Pancreas (tissue), 10 donors: ENCODE data around the gene SNCAIP. TPM values are rescaled to one million over a fixed set of nuclear protein-coding genes. Genes with fewer than 3 reads are reported as not detected.

Experiments
- ATAC-seq, 4 donors: fragments of 200-7000 bp; cut with Tn5 transposase; one replicate each; pipeline versions ENCODE4 v1.8.0 to v1.9.1; 2020; ENCODE audit warnings: mild to moderate bottlenecking in 4 of 4, moderate library complexity in 4 of 4
- DNase-seq, 6 donors: peaks; one replicate each; pipeline ENCODE4 v3.0.0-alpha.2; 2020
- FAIRE-seq: peaks from 2 replicates; lab custom pipeline; 2012; peaks lifted over from hg19 to GRCh38; lab: Jason Lieb, UNC
- H3K27ac ChIP-seq, 4 donors: fragments of 200-600 bp; sonication (generic); 1 replicate in 3 of 4; 2 replicates in 1 of 4; pipeline versions ENCODE4 v1.5.0 to v1.8.0; 2020
- H3K27me3 ChIP-seq, 4 donors: fragments of 200-600 bp; one replicate each; pipeline ENCODE4 v1.8.0; 2021
- H3K36me3 ChIP-seq, 3 donors: fragments of 200-600 bp; sonication (generic) in 1 of 3; one replicate each; pipeline versions ENCODE4 v1.5.0 to v1.8.0; 2020 to 2021
- H3K4me1 ChIP-seq, 3 donors: fragments of 200-600 bp; one replicate each; pipeline ENCODE4 v1.8.0; 2021
- H3K4me3 ChIP-seq, 4 donors: fragments of 200-600 bp; sonication (generic) in 2 of 4; one replicate each; pipeline versions ENCODE4 v1.5.0 to v1.8.0; 2020 to 2021
- H3K9me3 ChIP-seq, 4 donors: fragments of 200-600 bp; one replicate each; pipeline ENCODE4 v1.8.0; 2021
- WGBS, 2 donors: extraction: QIAGEN DNeasy Blood & Tissue Kit; methylation state at CpG; one replicate each; pipeline ENCODE4 v1.1.7; 2013; 5-methylcytosine and 5-hydroxymethylcytosine counted together
- intact Hi-C, 3 donors: fragments of 100-400 bp; cut with DNase I; formaldehyde crosslinking; loops; one replicate each; pipeline versions ENCODE4 v1.11.1 to v1.14.2; 2022
- polyA plus RNA-seq, 2 donors: library from polyadenylated mRNA; stranded (reverse); fragments of 200-250 nt; gene quantifications; one replicate each; pipeline ENCODE4 v1.2.3, GENCODE V29; 2013
- total RNA-seq, 6 donors: library from RNA; stranded (reverse); fragmentation: NEBNext Ultra II Directional in 4 of 6; extraction: Animal tissue kit (Norgen Biotek cat#: 25700) in 4 of 6; gene quantifications; one replicate each; pipeline versions ENCODE4 v1.2.1 to v1.2.4, GENCODE V29; 2021 to 2023
- TF ChIP-seq, protein P1 (sequence below), 4 donors: fragments of 200-600 bp; sonication (generic) in 3 of 4; IDR thresholded peaks; one replicate each; pipeline versions ENCODE4 v1.5.0 to v1.8.0; 2021; ENCODE audit warnings: antibody characterized with exemption in 4 of 4
- donor health status: healthy with polysubstance abuse.
- donor health status: DM: no; HTN: no; CAD: no; lungs with moderate emphysema.
- donor health status: DM: no; HTN: no; CAD: no.
- donor health status: control.
- donor health status: control.
- donor health status: Bipolar disorder and iron deficiency.
- donor health status: DM: yes; HTN: yes; CAD: no.
- donor health status: DM: no; HTN: no; CAD: no.
- donor health status: DM: no; HTN: no; CAD: no.
- donor health status: DM: yes; HTN: yes; CAD: no.

Gene SNCAIP
- total and polyA plus RNA-seq, 8 donors = 0.03 to 1.1 (median 0.28) TPM; not detected in 1

DNA sequence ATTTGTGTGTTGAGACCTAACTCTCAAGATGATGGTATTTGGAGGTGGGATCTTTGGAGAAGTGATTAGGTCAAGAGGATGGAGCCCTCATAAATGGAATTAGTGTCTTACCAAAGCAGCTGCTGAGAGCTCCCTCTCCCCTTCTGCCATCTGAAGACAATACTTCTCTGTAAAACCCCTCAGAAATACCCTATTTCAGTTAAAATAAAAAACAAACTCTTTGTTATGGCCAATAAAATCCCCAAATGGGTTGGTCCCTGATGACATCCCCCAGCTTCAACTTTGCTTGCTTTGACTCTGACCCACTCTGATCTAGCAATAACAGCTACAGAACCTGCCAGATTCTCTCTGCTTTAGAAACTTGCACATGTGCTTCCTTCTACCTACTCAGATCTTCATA is 100.9 kb downstream of the SNCAIP start:
- FAIRE-seq (no peak), ATAC-seq (no peak), DNase-seq (no peak)
- TF ChIP-seq, protein P1, sequence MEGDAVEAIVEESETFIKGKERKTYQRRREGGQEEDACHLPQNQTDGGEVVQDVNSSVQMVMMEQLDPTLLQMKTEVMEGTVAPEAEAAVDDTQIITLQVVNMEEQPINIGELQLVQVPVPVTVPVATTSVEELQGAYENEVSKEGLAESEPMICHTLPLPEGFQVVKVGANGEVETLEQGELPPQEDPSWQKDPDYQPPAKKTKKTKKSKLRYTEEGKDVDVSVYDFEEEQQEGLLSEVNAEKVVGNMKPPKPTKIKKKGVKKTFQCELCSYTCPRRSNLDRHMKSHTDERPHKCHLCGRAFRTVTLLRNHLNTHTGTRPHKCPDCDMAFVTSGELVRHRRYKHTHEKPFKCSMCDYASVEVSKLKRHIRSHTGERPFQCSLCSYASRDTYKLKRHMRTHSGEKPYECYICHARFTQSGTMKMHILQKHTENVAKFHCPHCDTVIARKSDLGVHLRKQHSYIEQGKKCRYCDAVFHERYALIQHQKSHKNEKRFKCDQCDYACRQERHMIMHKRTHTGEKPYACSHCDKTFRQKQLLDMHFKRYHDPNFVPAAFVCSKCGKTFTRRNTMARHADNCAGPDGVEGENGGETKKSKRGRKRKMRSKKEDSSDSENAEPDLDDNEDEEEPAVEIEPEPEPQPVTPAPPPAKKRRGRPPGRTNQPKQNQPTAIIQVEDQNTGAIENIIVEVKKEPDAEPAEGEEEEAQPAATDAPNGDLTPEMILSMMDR (IDR thresholded peaks at IDR 0.05) = no peak
- intact Hi-C loops = loop anchor here in 1 of 3 donors (10.0 kb wide), 1 partner anchor 218 kb away; no protein-coding TSS in a partner anchor
- Histone ChIP-seq H3K27ac (no peak overlapping the region), H3K4me3 (no peak overlapping the region), H3K9me3 (no peaks in the 10 kb centered on the region), H3K4me1 (no peaks in the 10 kb centered on the region), H3K27me3 (peaks cover 0 to 4% (median 0%) of the 10 kb centered on the region in 4 donors), H3K36me3 (no peaks in the 10 kb centered on the region)

DNA sequence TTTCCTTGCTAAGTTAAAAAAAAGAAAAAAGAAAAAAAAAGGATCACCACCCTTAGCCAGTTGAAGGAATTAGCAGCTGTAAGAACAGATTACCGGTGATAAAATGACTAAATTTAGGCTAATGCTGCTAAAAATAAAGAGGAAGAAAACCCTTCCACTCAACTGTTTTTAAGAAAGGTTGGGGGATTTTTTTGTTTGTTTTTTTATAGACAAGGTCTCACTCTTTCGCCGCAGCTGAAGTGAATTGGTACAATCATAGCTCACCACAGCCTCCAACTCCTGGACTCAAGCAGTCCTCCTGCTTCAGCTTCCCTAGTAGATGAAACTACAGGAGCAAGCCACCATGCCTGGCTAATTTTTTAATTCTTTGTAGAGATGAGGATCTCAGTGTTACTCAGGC is 101.7 kb downstream of the SNCAIP start:
- Histone ChIP-seq H3K4me3 (no peak overlapping the region), H3K27ac (no peak overlapping the region), H3K27me3 (peaks cover 0 to 4% (median 0%) of the 10 kb centered on the region in 4 donors), H3K9me3 (no peaks in the 10 kb centered on the region), H3K36me3 (no peaks in the 10 kb centered on the region), H3K4me1 (no peaks in the 10 kb centered on the region)
- DNase-seq (no peak), FAIRE-seq (no peak), ATAC-seq (no peak)
- intact Hi-C loops = loop anchor here in 1 of 3 donors (10.0 kb wide), 1 partner anchor 219 kb away; no protein-coding TSS in a partner anchor
- 86 to 88% methylated on average over 3 of the region's 3 CpGs for WGBS, 2 donors
- TF ChIP-seq, protein P1 (IDR thresholded peaks at IDR 0.05) = no peak

DNA sequence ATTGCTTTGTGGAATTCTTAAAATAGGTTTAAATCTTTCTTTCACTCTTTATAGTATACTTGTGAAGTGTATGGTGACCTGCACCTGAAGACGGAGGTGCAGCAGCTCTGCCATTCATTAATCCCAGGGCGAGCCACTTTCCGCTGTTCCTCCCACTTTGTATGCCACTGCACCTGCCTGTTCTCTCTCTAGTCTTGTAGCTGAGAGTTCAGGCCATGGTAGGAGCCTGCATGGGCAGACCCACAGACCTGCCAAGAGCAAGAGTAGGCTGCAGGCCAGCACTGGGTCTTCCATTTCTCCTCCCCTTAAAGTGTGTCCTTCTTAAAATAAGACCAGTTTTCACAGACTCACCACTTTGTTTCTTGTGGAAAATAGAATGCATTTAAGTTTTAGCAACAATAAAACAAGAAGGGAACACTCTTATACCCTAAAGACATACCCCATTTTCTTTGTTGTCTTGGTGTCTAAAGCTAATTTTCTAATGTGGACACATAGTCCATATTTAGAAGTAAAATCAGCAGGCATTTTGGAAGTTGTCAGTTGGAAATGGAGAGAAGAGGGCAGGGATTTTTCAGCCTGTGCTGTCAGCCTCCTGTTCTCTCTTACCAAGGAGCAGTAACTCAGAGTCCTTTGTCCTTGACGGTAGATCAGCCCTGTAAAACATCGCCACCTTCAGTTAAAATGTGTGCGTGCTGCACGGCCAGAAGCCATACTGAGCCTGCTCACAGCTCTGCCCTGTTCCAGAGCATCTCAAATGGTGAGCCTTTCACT is 103.2 kb downstream of the SNCAIP start:
- peak; percentile 61 to 98 (median 93) for ATAC-seq
- 35 to 36% methylated on average over 7 of the region's 7 CpGs for WGBS, 2 donors
- H3K4me3 ChIP-seq = no peak overlapping the region
- peaks cover 0 to 4% (median 0%) of the 10 kb centered on the region in 4 donors for H3K27me3 ChIP-seq
- H3K9me3 ChIP-seq = no peaks in the 10 kb centered on the region
- H3K27ac ChIP-seq = no peak overlapping the region
- TF ChIP-seq, protein P1 (IDR thresholded peaks at IDR 0.05) = peak in 3 of 4 donors; percentile 37 to 47 (median 39)
- DNase-seq = peak in 5 of 6 donors; percentile 9 to 57 (median 25)
- no peak for FAIRE-seq
- no peaks in the 10 kb centered on the region for H3K4me1 ChIP-seq
- intact Hi-C loops = loop anchor here in 2 of 3 donors (5.0 to 10.0 kb wide), 2 partner anchors 220 to 223 kb away; no protein-coding TSS in a partner anchor
- H3K36me3 ChIP-seq = no peaks in the 10 kb centered on the region

DNA sequence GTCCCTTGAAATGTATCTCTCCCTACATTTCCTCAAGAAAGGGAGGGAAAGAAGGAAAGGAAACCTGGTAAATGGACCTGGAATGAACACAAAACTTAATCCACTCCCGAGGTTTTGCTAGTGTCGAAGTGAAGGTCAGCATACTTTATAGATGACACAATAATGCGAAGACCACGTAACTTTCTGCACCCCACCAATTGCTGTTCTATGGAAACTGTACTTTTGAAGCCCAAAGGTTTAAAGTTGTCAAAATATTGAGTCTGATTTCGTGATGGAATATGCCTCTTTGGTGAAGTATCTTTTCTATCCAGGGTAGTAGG is 103.7 kb downstream of the SNCAIP start:
- Histone ChIP-seq H3K36me3 (no peaks in the 10 kb centered on the region), H3K27ac (no peak overlapping the region), H3K27me3 (peaks cover 0 to 4% (median 0%) of the 10 kb centered on the region in 4 donors), H3K4me3 (no peak overlapping the region), H3K4me1 (no peaks in the 10 kb centered on the region), H3K9me3 (no peaks in the 10 kb centered on the region)
- 53 to 61% methylated on average over 5 of the region's 5 CpGs for WGBS, 2 donors
- DNase-seq (no peak), FAIRE-seq (no peak), ATAC-seq (no peak)
- TF ChIP-seq, protein P1 (IDR thresholded peaks at IDR 0.05) = no peak
- intact Hi-C loops = loop anchor here in 2 of 3 donors (5.0 to 10.0 kb wide), 2 partner anchors 221 to 223 kb away; no protein-coding TSS in a partner anchor
